Osteocyte (in vitro differentiated cells): ENCODE data around the gene ZW10. TPM values are rescaled to one million over a fixed set of nuclear protein-coding genes. Genes with fewer than 3 reads are reported as not detected.

Source experiments
- DNase-seq: peaks from one replicate; pipeline ENCODE4 v3.0.0; 2021; ENCODE audit warnings: mixed read lengths; ENCODE audit not compliant: unreplicated experiment; ENCODE audit errors: extremely low spot score
- H3K27ac Mint-ChIP-seq: one replicate; pipeline ENCODE4 v1.8.0; 2021; ENCODE audit warnings: mild to moderate bottlenecking, mixed read lengths; ENCODE audit not compliant: unreplicated experiment
- H3K27me3 Mint-ChIP-seq: one replicate; pipeline ENCODE4 v1.8.0; 2021; ENCODE audit warnings: mixed read lengths; ENCODE audit not compliant: unreplicated experiment
- H3K36me3 Mint-ChIP-seq: one replicate; pipeline ENCODE4 v1.8.0; 2021; ENCODE audit warnings: mixed read lengths; ENCODE audit not compliant: unreplicated experiment
- H3K4me1 Mint-ChIP-seq: one replicate; pipeline ENCODE4 v1.8.0; 2021; ENCODE audit warnings: mixed read lengths; ENCODE audit not compliant: unreplicated experiment
- H3K4me3 Mint-ChIP-seq: one replicate; pipeline ENCODE4 v1.8.0; 2021; ENCODE audit warnings: mild to moderate bottlenecking, moderate library complexity, mixed read lengths; ENCODE audit not compliant: unreplicated experiment
- H3K9me3 Mint-ChIP-seq: one replicate; pipeline ENCODE4 v1.8.0; 2021; ENCODE audit warnings: mixed read lengths; ENCODE audit not compliant: unreplicated experiment
- total RNA-seq: library from RNA; stranded (reverse); gene quantifications from 2 replicates; pipeline ENCODE4 v1.2.1, GENCODE V29; 2021
- TF ChIP-seq, protein P1 (sequence below): fragments of 200-600 bp; sonication (generic); IDR thresholded peaks from 2 replicates; pipeline ENCODE4 v1.5.0; 2021; ENCODE audit warnings: antibody characterized with exemption, mild to moderate bottlenecking, moderate library complexity

ZW10 gene
- total RNA-seq, 1 donor from 2014 or later: 14.7 TPM

DNA sequence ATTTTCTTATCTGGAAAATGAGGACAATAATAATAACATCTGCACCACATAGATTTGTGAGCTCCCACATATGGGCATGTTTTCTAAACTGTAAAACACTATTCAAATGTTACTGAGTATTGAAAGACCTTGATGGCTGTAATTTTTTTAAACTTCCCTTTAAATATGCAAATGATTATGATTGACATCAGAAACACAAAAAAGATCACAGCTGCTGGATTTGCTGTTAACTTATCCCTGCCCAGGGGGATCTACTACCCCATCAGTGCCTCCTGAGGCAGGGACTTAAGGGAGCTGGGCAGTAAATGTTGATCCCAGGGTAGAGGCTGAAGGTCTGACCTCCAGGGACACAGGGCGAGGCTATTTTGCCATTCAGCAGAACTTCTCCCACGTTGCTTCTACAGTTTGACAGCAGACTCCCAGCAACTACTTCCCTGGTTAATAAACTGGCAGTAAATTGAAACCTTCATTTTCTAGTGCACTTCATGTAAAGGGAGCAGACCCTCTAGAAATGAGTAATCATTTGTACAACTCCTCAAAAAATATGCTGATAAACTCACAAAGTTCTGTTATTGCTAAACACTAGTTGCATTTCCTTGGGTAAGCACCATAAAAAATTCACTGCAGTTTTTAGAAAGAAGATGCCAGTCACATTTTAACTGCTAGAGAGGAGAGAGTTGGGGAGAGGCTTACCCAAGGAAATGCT lies 87.7 kb downstream of the ZW10 start:
- DNase-seq: no peak
- TF ChIP-seq, protein P1, sequence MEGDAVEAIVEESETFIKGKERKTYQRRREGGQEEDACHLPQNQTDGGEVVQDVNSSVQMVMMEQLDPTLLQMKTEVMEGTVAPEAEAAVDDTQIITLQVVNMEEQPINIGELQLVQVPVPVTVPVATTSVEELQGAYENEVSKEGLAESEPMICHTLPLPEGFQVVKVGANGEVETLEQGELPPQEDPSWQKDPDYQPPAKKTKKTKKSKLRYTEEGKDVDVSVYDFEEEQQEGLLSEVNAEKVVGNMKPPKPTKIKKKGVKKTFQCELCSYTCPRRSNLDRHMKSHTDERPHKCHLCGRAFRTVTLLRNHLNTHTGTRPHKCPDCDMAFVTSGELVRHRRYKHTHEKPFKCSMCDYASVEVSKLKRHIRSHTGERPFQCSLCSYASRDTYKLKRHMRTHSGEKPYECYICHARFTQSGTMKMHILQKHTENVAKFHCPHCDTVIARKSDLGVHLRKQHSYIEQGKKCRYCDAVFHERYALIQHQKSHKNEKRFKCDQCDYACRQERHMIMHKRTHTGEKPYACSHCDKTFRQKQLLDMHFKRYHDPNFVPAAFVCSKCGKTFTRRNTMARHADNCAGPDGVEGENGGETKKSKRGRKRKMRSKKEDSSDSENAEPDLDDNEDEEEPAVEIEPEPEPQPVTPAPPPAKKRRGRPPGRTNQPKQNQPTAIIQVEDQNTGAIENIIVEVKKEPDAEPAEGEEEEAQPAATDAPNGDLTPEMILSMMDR: no peak
- no peak overlapping the region for H3K27ac Mint-ChIP-seq
- H3K4me1 Mint-ChIP-seq: peaks cover 25% of the 10 kb centered on the region
- H3K4me3 Mint-ChIP-seq: no peak overlapping the region
- H3K36me3 Mint-ChIP-seq: no peaks in the 10 kb centered on the region
- peaks cover 2% of the 10 kb centered on the region for H3K27me3 Mint-ChIP-seq
- H3K9me3 Mint-ChIP-seq: no peaks in the 10 kb centered on the region

DNA sequence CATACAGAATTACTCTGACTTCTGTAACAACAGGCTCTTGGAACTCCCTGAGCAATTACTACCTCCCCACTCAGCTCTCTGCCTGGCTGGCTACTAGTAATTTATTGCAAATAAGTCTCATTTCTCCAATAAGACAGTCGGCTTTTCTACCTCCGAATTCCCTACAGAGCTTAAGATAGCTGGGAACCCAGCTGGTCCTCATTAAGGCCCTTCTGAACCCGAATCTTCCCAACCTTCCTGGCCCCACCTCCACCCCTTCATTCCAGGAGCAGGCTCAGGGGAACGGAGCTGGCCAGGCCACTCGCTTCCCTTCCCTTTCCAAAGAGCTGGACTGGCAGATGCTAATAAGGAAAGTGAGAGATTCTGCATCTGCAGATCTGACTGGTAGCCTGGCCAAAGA lies 89.0 kb downstream of the ZW10 start:
- no peak overlapping the region for H3K4me3 Mint-ChIP-seq
- DNase-seq: no peak
- no peak overlapping the region for H3K27ac Mint-ChIP-seq
- TF ChIP-seq, protein P1: no peak
- no peaks in the 10 kb centered on the region for H3K36me3 Mint-ChIP-seq
- H3K9me3 Mint-ChIP-seq: no peaks in the 10 kb centered on the region
- H3K4me1 Mint-ChIP-seq: peaks cover 18% of the 10 kb centered on the region
- H3K27me3 Mint-ChIP-seq: peaks cover 7% of the 10 kb centered on the region

- peaks cover 7% of the 10 kb centered on the region for H3K27me3 Mint-ChIP-seq
- TF ChIP-seq, protein P1: no peak
- H3K27ac Mint-ChIP-seq: no peak overlapping the region
- no peak for DNase-seq
- H3K9me3 Mint-ChIP-seq: no peaks in the 10 kb centered on the region
- peaks cover 18% of the 10 kb centered on the region for H3K4me1 Mint-ChIP-seq
- no peaks in the 10 kb centered on the region for H3K36me3 Mint-ChIP-seq
- H3K4me3 Mint-ChIP-seq: no peak overlapping the region
These were observed 89.9 kb downstream of the ZW10 start for GRCh38 chr11:113683481-113684046.

Other genes with a start within 250 kb of the ZW10 start
- gene TMPRSS5, start 67.4 kb downstream of the ZW10 start, total RNA-seq: 0.60 and 1.6 TPM in 2 replicates
- gene CLDN25, start 6.1 kb upstream of the ZW10 start, total RNA-seq: not detected in 2 replicates
- 37.2 and 39.9 TPM in 2 replicates for gene USP28, start 101.9 kb upstream of the ZW10 start, total RNA-seq
- not detected in 2 replicates for gene HTR3B, start 131.1 kb upstream of the ZW10 start, total RNA-seq
- gene HTR3A, start 201.4 kb upstream of the ZW10 start, total RNA-seq: not detected in 2 replicates